H7 (cell line): Measurements from ENCODE around the gene CFAP54. TPM values are rescaled to one million over a fixed set of nuclear protein-coding genes. Genes with fewer than 3 reads are reported as not detected.

Experiments
- DNase-seq: peaks from one replicate; pipeline ENCODE4 v3.0.0; 2012
- H3K27me3 ChIP-seq: 2 replicates; pipeline ENCODE4 v1.6.0; 2011; ENCODE audit warnings: mild to moderate bottlenecking, low read length; ENCODE audit not compliant: control insufficient read depth, insufficient read depth
- H3K36me3 ChIP-seq: replicated peaks from 2 replicates; pipeline ENCODE4 v1.5.1; 2011; ENCODE audit warnings: low read length; ENCODE audit not compliant: control insufficient read depth, insufficient read depth
- H3K4me3 ChIP-seq: 2 replicates; pipeline ENCODE4 v1.5.1; 2011; ENCODE audit warnings: low read depth, mild to moderate bottlenecking, control low read depth, low read length, moderate library complexity; ENCODE audit not compliant: insufficient read depth
- total RNA-seq: library from RNA; depleted of rRNA; stranded (reverse); fragments of >200 nt; shearing (Covaris generic); gene quantifications from 2 replicates; pipeline ENCODE4 v1.2.3, GENCODE V29; 2014

The CFAP54 gene
- total RNA-seq, 1 experiment from 2014 or later: not detected

- H3K27me3 ChIP-seq: no peaks in the 10 kb centered on the region
- H3K4me3 ChIP-seq: no peak overlapping the region
- no peaks in the 10 kb centered on the region for H3K36me3 ChIP-seq
- DNase-seq: no peak
Observed at GRCh38 chr12:96890331-96890730, 401.0 kb downstream of the CFAP54 start.

GRCh38 chr12:96892104-96892503 lies 402.7 kb downstream of the CFAP54 start:
- no peak for DNase-seq
- Histone ChIP-seq H3K27me3 (no peaks in the 10 kb centered on the region), H3K4me3 (no peak overlapping the region), H3K36me3 (no peaks in the 10 kb centered on the region)

DNA sequence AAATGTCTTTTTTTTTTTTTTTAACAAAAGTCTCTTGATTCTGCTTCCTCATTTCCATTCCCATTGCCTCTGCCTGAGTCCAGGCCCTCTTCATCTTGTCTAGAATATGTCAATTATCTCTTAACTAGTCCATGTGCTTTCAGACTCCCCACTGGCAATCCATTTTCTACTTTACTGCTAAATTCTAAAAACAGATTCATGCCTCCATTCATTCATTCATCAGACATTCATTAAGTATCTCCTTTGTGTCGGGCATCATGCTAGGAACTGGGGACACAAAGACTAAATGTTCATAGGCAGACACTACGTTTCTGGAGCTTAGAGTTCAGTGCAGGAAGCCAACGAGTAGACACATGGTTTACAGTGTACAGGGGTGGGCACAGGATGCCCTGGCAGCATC lies 408.0 kb downstream of the CFAP54 start:
- Histone ChIP-seq H3K4me3 (no peak overlapping the region), H3K36me3 (no peaks in the 10 kb centered on the region), H3K27me3 (no peaks in the 10 kb centered on the region)
- DNase-seq: no peak

- no peaks in the 10 kb centered on the region for H3K36me3 ChIP-seq
- no peak for DNase-seq
- no peaks in the 10 kb centered on the region for H3K27me3 ChIP-seq
- no peak overlapping the region for H3K4me3 ChIP-seq
Observed at GRCh38 chr12:96901175-96901574, 411.8 kb downstream of the CFAP54 start.

DNA sequence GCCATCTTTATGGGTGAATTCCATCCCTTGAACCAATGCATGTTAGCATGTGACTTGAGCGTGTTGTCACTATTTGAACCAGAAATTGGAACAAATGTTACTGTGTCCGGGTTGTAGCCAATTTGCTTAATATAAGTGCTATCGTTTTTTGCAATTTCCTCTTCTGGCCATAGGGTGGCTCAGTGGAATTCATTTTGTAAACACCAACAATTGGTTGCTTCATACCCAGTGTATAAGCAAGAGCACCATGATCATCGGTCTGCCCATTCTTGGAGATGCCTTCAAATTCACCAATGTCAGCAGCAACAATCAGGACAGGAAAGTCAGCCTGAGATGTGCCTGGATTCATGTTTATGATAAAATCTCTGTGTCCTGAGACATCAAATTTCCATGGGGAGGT lies 412.7 kb downstream of the CFAP54 start:
- Histone ChIP-seq H3K27me3 (no peaks in the 10 kb centered on the region), H3K4me3 (no peak overlapping the region), H3K36me3 (no peaks in the 10 kb centered on the region)
- no peak for DNase-seq

DNA sequence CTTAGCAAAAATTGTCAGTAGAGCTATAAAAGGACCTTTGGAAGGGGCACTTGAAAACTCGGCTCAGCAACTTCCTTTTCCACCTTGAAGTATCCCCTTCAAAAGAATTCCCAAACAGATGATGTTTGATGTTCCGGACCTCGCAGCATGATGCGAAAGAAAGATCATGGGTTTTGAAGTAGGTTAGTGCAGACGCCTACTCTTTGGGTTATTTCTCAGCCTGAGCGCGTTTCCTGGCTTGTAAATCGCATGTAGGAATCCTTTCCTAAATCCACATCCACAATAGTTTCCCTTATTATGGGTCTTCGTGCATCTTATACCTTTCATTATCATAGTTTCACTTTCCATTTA lies 417.1 kb downstream of the CFAP54 start:
- no peak for DNase-seq
- peak overlapping the region; percentile 74 for H3K4me3 ChIP-seq
- H3K36me3 ChIP-seq: no peaks in the 10 kb centered on the region
- no peaks in the 10 kb centered on the region for H3K27me3 ChIP-seq

GRCh38 chr12:96906849-96907670 lies 417.7 kb downstream of the CFAP54 start, which contains the start of gene NEDD1:
NEDD1 (plus strand) TSS chr12:96907257; CDS start chr12:96909760, 2,503 bp downstream.
- DNase-seq: peak; percentile 94

GRCh38 chr12:96907671-96908422 lies 418.5 kb downstream of the CFAP54 start:
- peak; percentile 20 for DNase-seq
- no peaks in the 10 kb centered on the region for H3K36me3 ChIP-seq
- peak overlapping the region; percentile 74 for H3K4me3 ChIP-seq
- no peaks in the 10 kb centered on the region for H3K27me3 ChIP-seq

More at GRCh38 chr12:96906849-96907670, 417.7 kb downstream of the CFAP54 start, which contains the start of gene NEDD1:
- Histone ChIP-seq H3K27me3 (no peaks in the 10 kb centered on the region), H3K36me3 (no peaks in the 10 kb centered on the region), H3K4me3 (peak within 1 kb of the TSS; percentile 74)

- no peak for DNase-seq
Observed at GRCh38 chr12:96908423-96908675, 419.0 kb downstream of the CFAP54 start.

GRCh38 chr12:96912261-96912660 lies 422.9 kb downstream of the CFAP54 start:
- no peak for DNase-seq
- H3K36me3 ChIP-seq: no peaks in the 10 kb centered on the region; the same call in 1 of the 2 replicates
- no peak overlapping the region for H3K4me3 ChIP-seq
- no peaks in the 10 kb centered on the region for H3K27me3 ChIP-seq

More at GRCh38 chr12:96908423-96908675, 419.0 kb downstream of the CFAP54 start:
- no peaks in the 10 kb centered on the region for H3K27me3 ChIP-seq
- H3K4me3 ChIP-seq: no peak overlapping the region
- no peaks in the 10 kb centered on the region for H3K36me3 ChIP-seq

- Histone ChIP-seq H3K27me3 (no peaks in the 10 kb centered on the region), H3K36me3 (no peaks in the 10 kb centered on the region; the same call in 1 of the 2 replicates), H3K4me3 (no peak overlapping the region)
- no peak for DNase-seq
Observed at GRCh38 chr12:96912943-96913342, 423.6 kb downstream of the CFAP54 start.

GRCh38 chr12:96919510-96920210 lies 430.3 kb downstream of the CFAP54 start:
- no peaks in the 10 kb centered on the region for H3K27me3 ChIP-seq
- H3K4me3 ChIP-seq: no peak overlapping the region
- no peaks in the 10 kb centered on the region for H3K36me3 ChIP-seq
- DNase-seq: no peak
